T-helper 17 cell (primary cell): Measurements from ENCODE around the gene INMT. TPM values are rescaled to one million over a fixed set of nuclear protein-coding genes. Genes with fewer than 3 reads are reported as not detected.

Source experiments
- ATAC-seq: fragments of 150-1000 bp; cut with Tn5 transposase; 2 replicates; pipeline ENCODE4 v1.10.0; 2021; ENCODE audit warnings: mild to moderate bottlenecking, moderate library complexity
- DNase-seq, 3 donors: peaks; one replicate each; pipeline versions ENCODE4 v3.0.0 to v3.0.0-alpha.2; 2020 to 2021
- H3K9me3 ChIP-seq: one replicate; pipeline ENCODE4 v1.7.0; 2013; ENCODE audit warnings: low read length, mild to moderate bottlenecking; ENCODE audit not compliant: control insufficient read depth, poor library complexity, severe bottlenecking
- H3K27ac Mint-ChIP-seq: one replicate; pipeline ENCODE4 v1.8.0; 2022; ENCODE audit warnings: mild to moderate bottlenecking, moderate library complexity, mixed read lengths
- H3K27me3 Mint-ChIP-seq: one replicate; pipeline ENCODE4 v1.8.0; 2022; ENCODE audit warnings: mixed read lengths
- H3K36me3 Mint-ChIP-seq: one replicate; pipeline ENCODE4 v1.8.0; 2022; ENCODE audit warnings: low read depth, mixed read lengths
- H3K4me1 Mint-ChIP-seq: one replicate; pipeline ENCODE4 v1.8.0; 2022; ENCODE audit warnings: mild to moderate bottlenecking, mixed read lengths
- H3K4me3 Mint-ChIP-seq: one replicate; pipeline ENCODE4 v1.8.0; 2022; ENCODE audit warnings: mild to moderate bottlenecking, moderate library complexity, mixed read lengths
- total RNA-seq, 4 donors: library from RNA in 2 of 4; stranded (reverse) in 2 of 4; gene quantifications; one replicate each; pipeline ENCODE4 v1.2.3 and lab custom pipeline; 2022 to 2026

INMT gene
- total RNA-seq, result 1 to 10 TPM in 1 of 2 donors, under 1 TPM in 1; 0.65 to 1.2 TPM
- total RNA-seq (lab: John Stamatoyannopoulos, UW), result 0 to 0.38 reads per million in 2 donors

DNA sequence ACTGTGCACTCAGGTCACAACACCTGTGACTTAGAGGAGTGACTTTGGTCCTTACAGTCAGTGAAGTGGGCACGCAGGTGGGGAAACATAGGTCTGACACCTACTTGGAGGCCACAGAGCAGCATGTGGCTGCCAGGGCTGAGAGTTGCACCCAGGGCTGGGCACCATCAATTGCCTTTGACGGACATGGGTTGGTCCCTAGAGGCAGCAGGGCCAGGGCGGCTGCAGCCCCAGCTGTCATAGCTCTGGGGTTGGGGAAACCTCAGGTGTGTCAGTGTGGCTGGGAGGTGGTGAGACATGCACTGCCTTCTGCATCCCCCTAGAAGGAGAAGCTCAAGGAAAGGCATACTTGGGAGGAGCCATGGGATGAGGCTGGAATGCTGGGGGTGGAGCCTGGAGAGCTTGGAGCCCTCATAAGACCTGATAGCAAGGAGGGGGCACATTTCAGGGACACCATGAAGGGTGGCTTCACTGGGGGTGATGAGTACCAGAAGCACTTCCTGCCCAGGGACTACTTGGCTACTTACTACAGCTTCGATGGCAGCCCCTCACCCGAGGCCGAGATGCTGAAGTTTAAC, at the start of gene INMT:
INMT (plus strand) TSS at position 440 of the 578 bp plus-strand sequence; CDS start at position 456, 16 bp downstream.
- no peak within 1 kb of the TSS for H3K27ac Mint-ChIP-seq
- H3K9me3 ChIP-seq, result no peaks in the 10 kb centered on the region
- H3K27me3 Mint-ChIP-seq, result no peaks in the 10 kb centered on the region
- no peak within 1 kb of the TSS for H3K4me3 Mint-ChIP-seq
- no peak for DNase-seq
- no peaks in the 10 kb centered on the region for H3K4me1 Mint-ChIP-seq
- no peak for ATAC-seq
- H3K36me3 Mint-ChIP-seq, result peaks cover 4% of the 10 kb centered on the region

- H3K36me3 Mint-ChIP-seq, result peaks cover 3% of the 10 kb centered on the region
- H3K9me3 ChIP-seq, result no peaks in the 10 kb centered on the region
- DNase-seq (no peak), ATAC-seq (peak; percentile 55)
- H3K4me3 Mint-ChIP-seq, result no peak overlapping the region
- H3K27me3 Mint-ChIP-seq, result no peaks in the 10 kb centered on the region
- H3K4me1 Mint-ChIP-seq, result peaks cover 19% of the 10 kb centered on the region
- H3K27ac Mint-ChIP-seq, result peak overlapping the region; percentile 67
Observed at GRCh38 chr7:30702200-30702599, 49.7 kb upstream of the INMT start.

GRCh38 chr7:30703756-30704155, 48.2 kb upstream of the INMT start:
- no peaks in the 10 kb centered on the region for H3K9me3 ChIP-seq
- Mint-ChIP-seq H3K4me3 (no peak overlapping the region), H3K27ac (no peak overlapping the region), H3K27me3 (no peaks in the 10 kb centered on the region), H3K36me3 (peaks cover 3% of the 10 kb centered on the region), H3K4me1 (peaks cover 11% of the 10 kb centered on the region)
- ATAC-seq (no peak), DNase-seq (no peak)

DNA sequence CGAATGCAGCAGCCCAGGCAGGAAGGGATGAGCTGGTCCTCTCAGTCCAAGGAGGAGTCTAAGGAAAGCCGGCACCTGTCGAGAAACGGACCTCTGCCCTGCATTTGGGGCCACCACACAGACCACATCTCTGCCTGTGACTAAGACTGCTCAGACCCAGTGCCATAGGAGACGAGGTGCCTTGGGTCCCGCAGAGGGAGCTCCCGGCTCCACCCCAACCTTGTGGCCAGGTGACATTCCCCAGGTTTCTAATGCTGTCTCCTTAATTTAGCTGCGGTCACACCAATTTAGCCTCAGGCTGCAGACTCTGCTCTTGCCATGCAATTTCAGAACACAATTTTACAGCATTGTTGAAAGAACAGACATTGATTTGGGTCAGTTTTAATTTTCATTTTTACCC, 46.9 kb upstream of the INMT start:
- peaks cover 11% of the 10 kb centered on the region for H3K4me1 Mint-ChIP-seq
- H3K9me3 ChIP-seq, result no peaks in the 10 kb centered on the region
- H3K27ac Mint-ChIP-seq, result no peak overlapping the region
- H3K27me3 Mint-ChIP-seq, result no peaks in the 10 kb centered on the region
- H3K4me3 Mint-ChIP-seq, result no peak overlapping the region
- DNase-seq (no peak), ATAC-seq (no peak)
- peaks cover 3% of the 10 kb centered on the region for H3K36me3 Mint-ChIP-seq

- no peak for ATAC-seq
- peaks cover 5% of the 10 kb centered on the region for H3K36me3 Mint-ChIP-seq
- no peak for DNase-seq
- H3K4me3 Mint-ChIP-seq, result no peak overlapping the region
- H3K27ac Mint-ChIP-seq, result no peak overlapping the region
- peaks cover 11% of the 10 kb centered on the region for H3K4me1 Mint-ChIP-seq
- no peaks in the 10 kb centered on the region for H3K9me3 ChIP-seq
- H3K27me3 Mint-ChIP-seq, result no peaks in the 10 kb centered on the region
Observed at GRCh38 chr7:30705596-30705995, 46.3 kb upstream of the INMT start.

DNA sequence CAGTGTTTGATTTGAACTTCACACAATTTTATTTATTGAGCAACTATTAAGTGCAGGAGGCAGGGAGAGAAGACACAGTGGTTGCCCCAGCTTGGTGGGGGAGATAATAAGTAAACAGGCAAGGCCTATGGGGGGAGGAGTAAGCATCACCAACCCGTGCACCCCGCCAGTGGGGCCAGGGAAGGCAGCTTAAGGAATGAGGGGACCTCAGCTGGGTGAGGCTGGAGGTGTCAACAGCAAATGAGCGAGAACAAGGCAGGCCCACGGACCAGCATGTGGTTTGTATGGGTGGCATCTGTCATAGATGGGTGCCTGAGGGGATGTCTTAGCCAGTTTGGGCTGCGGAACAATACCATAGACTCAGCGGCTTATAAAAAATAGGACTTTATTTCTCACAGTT, 45.6 kb upstream of the INMT start:
- no peaks in the 10 kb centered on the region for H3K27me3 Mint-ChIP-seq
- DNase-seq (no peak), ATAC-seq (no peak)
- no peak overlapping the region for H3K4me3 Mint-ChIP-seq
- peaks cover 5% of the 10 kb centered on the region for H3K36me3 Mint-ChIP-seq
- no peak overlapping the region for H3K27ac Mint-ChIP-seq
- H3K4me1 Mint-ChIP-seq, result peaks cover 11% of the 10 kb centered on the region
- H3K9me3 ChIP-seq, result no peaks in the 10 kb centered on the region

GRCh38 chr7:30706908-30707307, 45.0 kb upstream of the INMT start:
- no peak for ATAC-seq
- DNase-seq, result no peak
- Mint-ChIP-seq H3K4me3 (no peak overlapping the region), H3K27ac (no peak overlapping the region), H3K4me1 (peaks cover 8% of the 10 kb centered on the region), H3K27me3 (no peaks in the 10 kb centered on the region), H3K36me3 (peaks cover 5% of the 10 kb centered on the region)
- no peaks in the 10 kb centered on the region for H3K9me3 ChIP-seq

DNA sequence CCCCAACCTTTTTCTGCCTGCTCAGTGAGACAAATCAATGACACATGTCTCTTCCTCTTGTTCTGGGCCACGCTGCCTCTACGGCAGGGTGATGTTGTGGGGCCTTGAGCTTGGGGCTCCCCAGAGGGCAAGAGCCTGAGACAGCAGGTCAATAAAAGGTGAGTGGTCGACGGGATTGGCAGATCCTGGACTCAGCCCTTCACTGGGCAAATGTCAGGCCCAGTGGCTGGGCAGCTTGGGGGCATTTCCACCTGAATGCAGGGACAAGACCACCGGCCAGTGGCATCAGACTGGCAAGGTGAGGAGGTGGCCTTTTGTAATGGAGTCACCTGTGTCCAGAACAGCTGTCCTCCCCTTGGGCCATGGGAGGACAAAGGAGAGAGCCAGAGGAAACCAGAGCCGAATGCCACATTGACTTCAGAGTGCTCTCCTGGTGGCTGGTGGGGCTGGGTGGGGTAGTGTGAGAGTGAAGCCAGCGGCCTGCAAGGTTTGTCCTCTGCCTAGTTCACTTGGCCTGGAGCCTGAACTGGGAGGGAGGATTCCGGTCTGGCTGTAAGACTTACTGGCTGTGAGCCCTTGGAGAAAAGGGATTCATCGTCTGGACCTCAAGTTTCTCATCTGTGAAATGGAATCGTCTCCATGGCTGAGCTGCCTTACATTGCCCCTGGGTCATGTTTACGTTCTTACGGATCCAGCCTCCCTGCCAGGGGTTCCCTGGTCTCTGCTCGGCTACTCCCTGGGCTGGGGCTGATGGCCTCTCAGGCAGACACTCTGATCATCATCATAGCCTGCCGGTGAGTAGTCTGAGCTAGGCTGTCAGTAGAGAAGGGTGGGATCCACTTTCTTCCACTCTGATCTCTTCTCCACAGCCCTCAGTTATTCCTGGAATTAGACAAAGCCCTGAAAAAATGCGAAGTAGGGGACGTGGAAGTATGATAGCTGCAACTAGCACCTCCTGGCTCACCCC, 44.3 kb upstream of the INMT start:
- DNase-seq, result no peak
- H3K9me3 ChIP-seq, result no peaks in the 10 kb centered on the region
- Mint-ChIP-seq H3K36me3 (peaks cover 5% of the 10 kb centered on the region), H3K27me3 (no peaks in the 10 kb centered on the region), H3K27ac (no peak overlapping the region), H3K4me1 (peaks cover 6% of the 10 kb centered on the region), H3K4me3 (no peak overlapping the region)
- no peak for ATAC-seq

DNA sequence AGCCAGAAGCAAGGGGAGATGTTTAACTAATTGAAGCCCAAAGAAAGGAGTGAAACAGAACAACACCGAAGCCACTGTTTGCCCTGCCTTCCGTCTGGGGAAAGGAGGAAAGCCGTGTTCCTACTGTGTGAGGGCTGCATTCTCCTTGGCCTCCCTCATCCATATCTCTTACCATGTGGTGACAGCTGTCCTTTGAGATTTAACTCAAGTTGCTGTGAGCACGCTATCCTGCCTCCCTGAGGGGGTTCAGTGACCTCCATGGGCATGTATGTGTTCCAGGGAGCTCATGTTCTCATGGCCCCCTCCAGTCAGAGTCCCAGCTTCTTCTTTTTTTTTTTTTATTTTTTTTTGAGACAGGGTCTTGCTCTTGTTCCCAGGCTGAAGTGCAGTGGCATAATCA, 43.5 kb upstream of the INMT start:
- no peak overlapping the region for H3K4me3 Mint-ChIP-seq
- no peaks in the 10 kb centered on the region for H3K9me3 ChIP-seq
- ATAC-seq, result no peak
- no peaks in the 10 kb centered on the region for H3K4me1 Mint-ChIP-seq
- no peak overlapping the region for H3K27ac Mint-ChIP-seq
- H3K36me3 Mint-ChIP-seq, result peaks cover 5% of the 10 kb centered on the region
- H3K27me3 Mint-ChIP-seq, result no peaks in the 10 kb centered on the region
- no peak for DNase-seq

- no peaks in the 10 kb centered on the region for H3K27me3 Mint-ChIP-seq
- no peak overlapping the region for H3K27ac Mint-ChIP-seq
- H3K9me3 ChIP-seq, result no peaks in the 10 kb centered on the region
- ATAC-seq (no peak), DNase-seq (no peak)
- peaks cover 5% of the 10 kb centered on the region for H3K36me3 Mint-ChIP-seq
- H3K4me1 Mint-ChIP-seq, result no peaks in the 10 kb centered on the region
- no peak overlapping the region for H3K4me3 Mint-ChIP-seq
Observed at GRCh38 chr7:30708983-30709382, 43.0 kb upstream of the INMT start.

- H3K9me3 ChIP-seq, result no peaks in the 10 kb centered on the region
- Mint-ChIP-seq H3K36me3 (peaks cover 5% of the 10 kb centered on the region), H3K4me1 (no peaks in the 10 kb centered on the region), H3K27ac (peak overlapping the region; percentile 29), H3K27me3 (no peaks in the 10 kb centered on the region), H3K4me3 (no peak overlapping the region)
- DNase-seq, result no peak
- ATAC-seq, result no peak
Observed at GRCh38 chr7:30709549-30709948, 42.4 kb upstream of the INMT start.

GRCh38 chr7:30710669-30711068, 41.3 kb upstream of the INMT start:
- H3K9me3 ChIP-seq, result no peaks in the 10 kb centered on the region
- H3K27ac Mint-ChIP-seq, result peak overlapping the region; percentile 29
- no peaks in the 10 kb centered on the region for H3K4me1 Mint-ChIP-seq
- ATAC-seq (no peak), DNase-seq (no peak)
- peaks cover 8% of the 10 kb centered on the region for H3K36me3 Mint-ChIP-seq
- no peaks in the 10 kb centered on the region for H3K27me3 Mint-ChIP-seq
- no peak overlapping the region for H3K4me3 Mint-ChIP-seq

DNA sequence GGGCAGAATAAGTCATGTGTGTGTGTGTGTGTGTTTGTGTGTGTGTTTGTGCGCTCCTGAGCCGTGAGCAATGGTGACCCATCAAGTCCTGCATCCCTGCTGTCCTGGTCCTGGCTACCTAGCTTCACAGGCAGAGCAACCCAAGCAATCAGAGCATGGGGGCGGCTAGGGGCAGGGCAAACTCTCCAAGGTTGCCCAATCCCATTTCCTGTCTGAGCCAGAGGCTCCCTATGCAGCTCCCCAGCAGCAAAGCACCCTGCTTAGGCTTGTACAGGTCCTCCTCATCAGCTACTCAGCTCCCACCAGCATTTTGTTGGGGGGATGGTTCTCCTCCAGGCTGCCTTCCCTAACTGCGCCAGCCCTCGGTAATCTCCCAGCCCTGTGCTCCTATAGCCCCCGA, 38.5 kb upstream of the INMT start:
- H3K9me3 ChIP-seq, result no peaks in the 10 kb centered on the region
- H3K27me3 Mint-ChIP-seq, result no peaks in the 10 kb centered on the region
- H3K36me3 Mint-ChIP-seq, result peaks cover 11% of the 10 kb centered on the region
- no peak overlapping the region for H3K27ac Mint-ChIP-seq
- no peak for DNase-seq
- no peak overlapping the region for H3K4me3 Mint-ChIP-seq
- no peak for ATAC-seq
- no peaks in the 10 kb centered on the region for H3K4me1 Mint-ChIP-seq
